Activated CD4-positive, CD25-positive, alpha-beta regulatory T cell treated with anti-CD3 and anti-CD28 coated beads, Interleukin-2, amount 50 U/mL, for 72 hours (primary cell): ENCODE results near the gene C3.
"Not testable (repeated sequence)": the region's sequence is repeated elsewhere in the genome, so short reads cannot be mapped to it uniquely, and the experiment has no call there.

Experiments used
- DNase-seq: peaks from one replicate; pipeline ENCODE4 v3.0.0; 2021

The C3 gene

DNA sequence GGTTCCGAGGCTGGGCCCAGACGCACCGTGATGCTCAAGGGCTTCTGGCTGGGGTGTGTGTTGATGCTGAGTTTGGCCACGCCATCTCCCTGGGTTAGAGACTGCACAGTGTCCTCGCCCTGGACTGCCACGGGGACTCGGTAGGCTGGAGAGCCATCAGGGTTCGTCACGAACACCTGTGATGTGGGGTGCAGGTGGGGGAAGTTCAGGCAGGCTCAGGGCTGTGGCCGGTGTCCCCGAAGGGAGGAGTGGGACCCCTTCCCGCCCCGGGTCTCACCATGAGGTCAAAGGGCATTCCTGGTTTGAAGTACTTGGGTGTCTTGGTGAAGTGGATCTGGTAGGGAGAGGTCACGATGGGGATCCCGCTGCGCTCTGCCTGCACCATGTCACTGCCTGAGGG is 8.2 kb downstream of the C3 start:
- no peak for DNase-seq

DNA sequence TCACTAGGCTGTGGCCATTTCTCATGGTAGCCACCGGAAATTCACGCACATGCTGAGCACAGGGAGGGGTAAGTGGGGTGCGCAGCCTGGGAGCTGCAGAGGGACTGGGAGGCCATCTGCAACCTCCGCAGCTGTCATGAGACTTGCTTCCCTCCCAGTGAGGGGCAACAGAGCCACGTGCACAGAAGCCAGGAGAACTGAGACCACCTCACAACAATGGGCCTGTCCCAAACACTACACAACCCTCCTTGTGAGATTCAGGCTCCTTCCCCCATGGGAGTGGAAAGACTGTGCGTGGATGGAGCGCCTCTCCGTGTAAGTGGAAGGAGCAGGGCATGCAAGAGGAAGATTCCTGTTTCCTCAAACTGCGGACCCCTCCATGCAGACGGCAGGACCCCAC is 8.8 kb downstream of the C3 start:
- DNase-seq: no peak

DNA sequence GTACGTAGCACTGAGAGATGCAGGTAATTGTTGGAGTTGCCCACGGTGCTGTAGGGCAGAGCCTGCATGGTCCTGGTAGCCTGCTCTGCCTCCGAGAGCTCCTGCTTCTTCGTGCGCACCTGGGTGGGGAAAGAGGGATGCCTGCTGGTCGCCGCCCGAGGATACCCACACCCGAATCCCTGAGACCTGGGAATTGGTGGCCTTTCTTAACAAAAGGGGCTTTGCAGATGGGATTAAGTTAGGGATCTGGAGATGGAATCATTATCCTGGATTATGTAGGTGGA is 9.4 kb downstream of the C3 start:
- DNase-seq: no peak

DNA sequence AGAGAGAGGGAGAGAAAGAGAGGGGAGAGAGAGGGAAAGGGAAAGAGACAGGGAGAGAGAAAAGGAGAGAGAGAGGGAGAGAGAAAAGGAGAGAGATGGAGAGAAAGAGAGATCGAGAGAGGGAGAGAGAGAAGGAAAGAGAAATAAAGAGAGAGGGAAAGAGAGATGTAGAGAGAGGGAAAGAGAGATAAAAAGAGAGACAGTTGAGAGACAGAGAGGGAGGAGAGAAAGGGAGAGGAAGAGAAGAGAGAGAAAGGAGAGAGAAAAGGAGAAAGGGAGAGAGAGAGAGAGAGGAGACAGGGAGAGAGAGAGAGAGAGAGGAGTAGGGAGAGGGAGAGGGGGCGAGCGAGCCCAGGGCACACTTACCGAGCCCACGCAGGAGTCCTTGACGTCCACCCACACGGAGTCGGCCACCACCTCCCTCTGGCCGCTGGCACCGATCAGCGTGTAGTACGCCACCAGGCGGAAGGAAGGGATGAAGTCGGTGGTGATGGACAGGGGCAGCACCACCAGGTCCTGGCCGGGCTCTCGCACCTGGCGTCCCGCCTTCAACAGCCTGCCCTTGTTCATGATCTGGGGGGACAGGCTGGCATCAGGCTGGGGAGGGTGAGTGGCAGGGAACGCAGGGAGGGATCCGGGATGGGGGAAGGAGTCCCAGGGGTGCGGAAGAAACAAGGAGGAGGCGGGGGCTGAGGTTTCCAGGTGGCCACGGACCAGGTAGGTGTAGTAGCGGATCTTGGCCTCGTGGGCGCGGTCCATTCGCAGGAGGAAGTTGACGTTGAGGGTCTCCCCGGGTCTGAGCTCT is 10.0 kb downstream of the C3 start:
- no peak for DNase-seq

DNA sequence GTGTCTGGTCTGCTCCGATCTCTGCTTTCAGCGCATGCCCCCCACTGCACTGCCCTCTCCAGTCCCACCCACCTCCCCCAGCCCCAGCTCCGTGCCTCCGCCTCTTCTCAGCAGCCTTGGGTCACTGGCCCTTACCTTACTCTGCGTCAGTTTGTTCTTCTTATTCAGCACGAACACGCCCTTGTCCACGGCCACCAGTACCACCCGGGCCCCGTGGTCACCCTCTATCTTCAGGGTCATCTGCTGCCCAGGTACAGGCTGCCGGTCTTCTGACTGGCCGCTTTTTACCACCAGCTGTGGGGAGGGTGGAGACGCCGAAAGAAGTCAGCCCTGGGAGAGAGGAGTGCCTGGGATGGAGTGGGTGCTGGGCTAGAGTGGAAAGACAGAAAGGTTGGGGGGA is 10.9 kb downstream of the C3 start:
- DNase-seq: no peak

DNA sequence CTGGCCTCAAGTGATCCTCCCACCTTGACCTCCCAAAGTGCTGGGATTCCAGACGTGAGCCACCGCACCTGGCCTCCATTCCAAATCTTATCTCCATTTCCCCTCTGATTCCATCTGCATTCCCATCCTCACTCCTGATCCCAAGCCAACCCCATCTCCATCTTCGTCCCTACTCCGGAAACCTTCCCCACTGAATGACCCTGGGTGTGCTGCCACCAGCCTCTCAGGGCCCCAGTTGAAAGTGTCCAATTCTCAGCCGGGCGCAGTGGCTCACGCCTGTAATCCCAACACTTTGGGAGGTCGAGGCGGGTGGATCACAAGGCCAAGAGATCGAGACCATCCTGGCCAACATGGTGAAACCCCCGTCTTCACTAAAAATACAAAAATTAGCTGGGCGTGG is 11.5 kb downstream of the C3 start:
- DNase-seq: not testable (repeated sequence)

DNA sequence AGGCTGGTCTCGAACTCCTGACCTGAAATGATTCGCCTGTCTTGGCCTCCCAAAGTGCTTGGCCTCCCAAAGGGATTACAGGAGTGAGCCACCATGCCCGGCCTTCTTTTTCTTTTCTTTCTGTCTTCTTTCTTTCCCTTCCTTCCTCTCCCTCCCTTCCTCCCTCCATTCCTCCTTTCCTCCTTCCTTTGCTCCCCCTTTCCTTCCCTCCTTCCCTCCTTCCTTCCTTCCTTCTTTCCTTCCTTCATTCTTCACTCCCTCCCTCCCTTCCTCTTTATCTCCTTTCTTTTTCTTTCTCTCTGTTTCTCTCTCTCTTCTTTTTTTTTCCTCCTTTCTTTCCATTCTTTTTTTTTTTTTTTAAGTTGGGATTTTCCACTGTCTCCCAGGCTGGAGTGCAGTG is 12.1 kb downstream of the C3 start:
- DNase-seq: no peak

DNA sequence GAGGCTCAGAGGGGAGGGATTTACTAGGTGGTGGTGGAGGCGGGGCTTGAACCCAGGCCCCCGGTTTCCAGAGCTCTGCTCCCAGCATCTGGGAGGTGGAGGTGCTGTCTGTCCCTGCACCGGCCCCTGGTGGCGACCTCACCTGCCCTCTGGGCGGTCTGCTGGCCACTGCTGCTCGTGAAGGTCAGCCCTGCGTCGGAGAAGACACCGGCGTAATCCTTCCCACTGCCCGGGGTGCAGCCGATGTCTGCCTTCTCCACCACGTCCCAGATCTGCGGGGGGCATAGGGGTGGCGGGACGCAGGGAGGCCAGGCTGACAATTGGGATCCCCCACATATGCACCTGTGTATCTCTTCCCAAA is 12.8 kb downstream of the C3 start:
- DNase-seq: no peak

DNA sequence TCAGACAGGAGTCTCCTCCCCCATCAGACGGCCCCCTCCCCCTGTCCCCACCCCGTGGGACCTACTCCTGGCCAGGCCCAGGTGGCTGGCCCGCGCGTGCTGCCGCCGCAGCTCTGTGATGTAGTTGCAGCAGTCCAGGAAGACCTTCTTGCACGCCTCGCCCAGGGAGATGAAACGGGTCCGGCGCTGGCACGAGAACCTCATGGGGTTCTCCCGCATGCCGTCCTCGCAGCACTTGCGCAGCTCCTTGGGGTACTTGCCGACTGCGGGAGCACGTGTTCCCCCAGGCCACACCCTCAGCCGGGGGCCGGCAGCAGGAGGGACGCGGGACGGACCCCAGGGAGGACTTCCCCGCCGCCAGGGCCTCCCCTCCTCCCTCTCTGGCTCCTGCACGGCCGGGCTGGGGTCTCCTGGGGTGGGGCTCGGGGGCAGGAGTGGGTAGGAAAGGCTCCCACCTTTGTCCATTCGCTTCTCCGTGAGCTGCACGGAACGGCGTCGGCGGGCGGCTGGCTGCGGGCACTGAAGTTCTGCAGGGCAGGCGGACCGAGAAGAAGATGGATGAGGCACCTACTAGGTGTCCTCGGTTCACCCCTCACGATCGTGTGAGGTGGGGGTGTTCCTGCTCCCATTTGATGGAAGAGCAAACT is 13.3 kb downstream of the C3 start:
- DNase-seq: no peak

DNA sequence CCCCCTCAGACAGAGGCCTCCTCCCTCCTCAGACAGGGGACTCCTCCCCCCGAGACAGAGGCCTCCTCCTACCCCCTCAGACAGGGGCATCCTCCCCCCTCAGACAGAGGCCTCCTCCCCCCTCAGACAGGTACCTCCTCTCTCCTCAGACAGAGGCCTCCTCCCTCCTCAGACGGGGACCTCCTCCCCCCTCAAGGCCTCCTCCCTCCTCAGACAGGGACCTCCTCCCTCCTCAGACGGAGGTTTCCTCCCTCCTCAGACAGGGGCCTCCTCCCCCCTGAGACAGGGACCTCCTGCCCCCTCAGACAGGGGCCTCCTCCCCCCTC is 13.9 kb downstream of the C3 start:
- no peak for DNase-seq

DNA sequence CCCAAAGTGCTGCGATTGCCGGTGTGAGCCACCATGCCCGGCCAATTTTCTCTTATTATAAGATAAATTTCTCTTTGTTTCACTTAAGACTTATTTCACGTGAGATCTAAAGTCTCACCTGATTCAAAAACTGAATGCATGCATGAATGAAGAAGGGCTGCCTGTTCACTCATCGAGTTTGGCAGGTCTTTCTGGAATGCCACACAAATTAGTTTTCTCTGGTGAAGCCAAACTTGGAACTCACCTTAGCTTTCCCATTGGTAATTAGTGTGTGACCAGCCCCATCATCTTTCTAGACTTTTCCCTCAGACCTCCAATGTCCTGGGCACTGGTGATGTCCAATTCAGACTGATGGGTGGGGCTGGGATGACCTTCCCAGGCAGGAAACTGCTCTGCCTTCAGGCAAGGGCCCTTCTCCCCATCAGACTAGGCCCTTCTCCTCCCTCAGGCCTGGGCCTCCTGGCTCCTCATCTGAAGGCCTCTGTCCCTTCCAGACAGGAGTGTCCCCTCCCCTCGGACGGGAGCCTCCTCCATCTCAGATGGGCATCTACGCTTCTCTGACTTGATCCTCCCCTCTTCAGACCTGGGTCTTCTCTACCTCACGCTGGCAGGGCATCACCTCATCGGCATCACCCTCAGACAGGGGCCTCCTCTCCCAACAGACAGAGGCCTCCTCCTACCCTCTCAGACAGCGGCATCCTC is 14.4 kb downstream of the C3 start:
- DNase-seq: no peak

DNA sequence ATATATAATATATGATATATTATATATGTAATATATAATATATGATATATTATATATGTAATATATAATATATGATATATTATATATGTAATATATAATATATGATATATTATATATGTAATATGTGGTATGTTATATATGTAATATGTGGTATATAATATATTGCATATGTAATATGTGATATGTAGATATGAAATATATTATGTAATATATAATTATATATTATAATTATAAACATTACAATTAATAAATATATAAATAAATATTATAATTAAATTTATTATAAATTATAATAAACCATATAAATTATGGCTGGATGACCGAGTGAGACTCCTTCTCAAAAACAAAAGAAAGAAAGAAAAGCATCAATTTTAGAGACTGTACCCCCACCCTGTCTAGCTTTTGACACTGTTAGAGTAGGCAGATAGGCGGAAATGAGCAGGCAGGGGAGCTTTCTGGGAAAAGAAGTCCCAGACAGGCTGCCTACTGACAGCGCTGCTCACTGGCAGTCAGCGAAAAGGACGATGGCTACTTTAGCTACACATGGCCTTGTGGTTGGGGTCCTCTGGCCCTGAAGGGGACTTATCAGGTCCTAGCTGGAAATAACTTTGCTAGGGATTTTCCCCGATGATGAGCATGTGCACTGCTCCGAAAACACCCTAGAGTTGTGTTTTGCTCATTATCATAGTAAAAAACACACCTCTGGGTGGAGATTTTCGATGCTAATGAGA is 19.7 kb downstream of the C3 start:
- DNase-seq: no peak

DNA sequence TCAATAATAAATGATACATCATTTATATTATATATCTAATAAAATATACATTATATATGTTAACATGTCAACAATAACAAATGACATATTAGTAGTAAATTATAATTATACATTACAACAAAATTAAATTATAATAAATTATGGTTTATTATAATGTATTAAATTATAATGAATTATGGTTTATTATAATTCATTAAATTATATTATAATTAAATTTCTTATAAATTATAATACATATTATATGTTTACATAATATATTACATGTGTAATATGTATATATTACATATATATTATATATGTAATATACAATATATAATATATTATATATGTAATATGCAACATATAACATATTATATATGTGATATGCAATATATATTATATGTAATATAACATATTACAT is 20.5 kb downstream of the C3 start:
- DNase-seq: no peak

DNA sequence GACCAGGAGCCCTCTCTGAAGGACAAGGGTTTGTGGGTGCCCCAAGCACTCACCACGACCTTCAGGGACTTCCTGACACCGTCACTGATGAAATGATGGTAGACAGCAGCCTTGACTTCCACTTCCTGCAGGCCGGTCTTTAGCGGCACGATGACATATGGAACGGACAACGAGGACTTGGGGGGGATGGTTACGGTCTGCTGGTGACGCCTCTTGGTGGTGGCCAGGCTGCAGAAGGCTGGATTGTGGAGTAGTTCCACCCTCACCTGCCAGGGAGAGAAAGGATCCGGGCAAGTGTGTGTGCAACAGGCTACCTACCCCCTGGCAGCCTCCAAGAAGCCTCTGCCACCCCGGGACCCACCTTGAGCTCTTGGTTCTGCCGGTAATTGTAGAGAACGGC is 23.2 kb downstream of the C3 start:
- no peak for DNase-seq

DNA sequence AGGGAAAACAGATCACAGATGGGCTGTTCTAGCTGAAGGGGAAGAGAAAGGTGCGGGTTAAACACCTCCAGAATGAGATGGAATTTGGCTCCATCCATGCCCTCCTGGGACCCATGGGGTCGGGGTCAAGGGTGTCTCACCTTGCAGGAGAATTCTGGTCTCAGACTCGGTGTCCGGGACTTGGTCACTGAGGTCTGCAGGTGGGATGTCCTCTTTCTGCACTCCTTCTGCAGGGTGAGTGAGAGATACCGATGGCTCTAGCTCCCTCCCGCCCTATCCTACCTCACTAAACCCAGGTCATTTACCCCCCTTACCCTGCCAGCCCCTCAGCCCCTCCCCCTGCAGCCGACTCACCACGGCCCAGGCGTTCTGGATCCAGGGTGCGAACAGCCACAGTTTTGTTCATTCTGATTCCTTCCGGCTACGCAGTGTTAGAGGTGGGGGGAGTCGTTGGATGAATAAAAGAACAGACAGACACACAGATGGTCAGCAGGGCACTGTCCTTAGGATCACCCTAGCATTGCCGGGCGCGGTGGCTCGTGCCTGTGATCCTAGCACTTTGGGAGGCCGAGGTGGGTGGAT is 24.1 kb downstream of the C3 start:
- DNase-seq: no peak

DNA sequence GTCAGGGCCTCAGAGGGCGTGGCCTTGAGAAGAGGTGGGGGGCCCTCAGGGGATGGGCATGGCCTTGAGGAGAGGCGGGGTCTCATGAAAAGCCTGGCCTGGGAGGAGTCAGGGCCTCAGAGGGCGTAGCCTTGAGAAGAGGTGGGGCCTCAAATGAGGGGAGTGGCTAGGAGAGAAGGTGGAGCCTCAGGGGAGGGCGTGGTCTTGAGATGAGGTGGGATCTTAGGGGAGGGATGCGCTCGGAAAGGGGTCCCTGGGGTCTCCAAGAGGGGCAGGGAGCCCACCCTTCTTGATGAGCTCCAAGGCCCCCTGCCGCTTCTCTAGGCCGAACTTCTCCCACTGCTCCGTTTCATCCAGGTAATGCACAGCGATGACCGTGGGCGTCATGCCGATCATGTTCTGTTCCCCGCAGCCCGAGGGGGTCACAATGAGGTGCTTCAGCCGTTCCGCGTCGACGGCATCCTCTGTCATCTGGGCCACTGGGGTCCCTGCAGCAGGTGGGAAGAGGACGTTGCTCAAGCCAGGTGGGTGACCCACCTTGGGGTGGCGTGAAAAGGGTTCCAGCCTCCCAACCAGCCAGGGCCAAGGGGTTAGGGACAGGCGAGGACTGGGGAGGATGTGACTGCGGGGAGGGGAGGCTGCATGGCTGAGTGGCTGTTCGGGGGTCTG is 26.2 kb downstream of the C3 start:
- DNase-seq: no peak

DNA sequence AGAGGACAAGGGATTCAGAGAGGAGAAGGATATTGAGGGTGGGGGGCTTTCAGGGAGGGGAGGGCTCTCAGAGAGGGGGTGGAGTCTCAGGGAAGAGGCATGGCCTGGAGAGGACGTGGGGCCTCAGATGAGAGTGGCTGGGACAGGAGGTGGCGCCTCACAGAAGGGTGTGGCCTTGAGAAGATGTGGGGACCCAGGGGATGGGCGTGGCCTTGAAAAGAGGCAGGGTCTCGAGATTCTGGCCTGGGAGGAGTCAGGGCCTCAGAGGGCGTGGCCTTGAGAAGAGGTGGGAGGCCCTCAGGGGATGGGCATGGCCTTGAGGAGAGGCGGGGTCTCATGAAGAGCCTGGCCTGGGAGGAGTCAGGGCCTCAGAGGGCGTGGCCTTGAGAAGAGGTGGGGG is 26.8 kb downstream of the C3 start:
- no peak for DNase-seq

DNA sequence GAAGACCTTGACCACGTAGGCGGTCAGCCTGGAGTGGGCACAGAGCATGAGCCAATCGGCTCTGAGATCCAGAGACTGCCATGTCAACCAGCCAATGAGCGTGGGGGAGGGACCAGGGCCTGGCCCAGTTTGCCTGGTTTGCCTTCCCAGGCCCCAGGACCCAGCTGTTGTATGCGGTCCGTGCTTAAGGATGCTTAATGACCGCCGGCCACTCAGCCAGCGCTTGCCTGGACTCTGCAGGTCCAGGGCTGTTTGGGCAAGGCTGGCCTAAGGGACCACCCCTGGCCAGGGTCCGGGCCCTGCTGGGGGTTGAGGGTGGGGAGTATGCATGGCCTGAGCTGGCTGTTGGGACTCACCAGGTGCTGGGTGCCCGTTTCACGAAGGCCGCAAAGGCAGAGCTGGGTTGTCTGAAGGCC is 27.4 kb downstream of the C3 start:
- no peak for DNase-seq

DNA sequence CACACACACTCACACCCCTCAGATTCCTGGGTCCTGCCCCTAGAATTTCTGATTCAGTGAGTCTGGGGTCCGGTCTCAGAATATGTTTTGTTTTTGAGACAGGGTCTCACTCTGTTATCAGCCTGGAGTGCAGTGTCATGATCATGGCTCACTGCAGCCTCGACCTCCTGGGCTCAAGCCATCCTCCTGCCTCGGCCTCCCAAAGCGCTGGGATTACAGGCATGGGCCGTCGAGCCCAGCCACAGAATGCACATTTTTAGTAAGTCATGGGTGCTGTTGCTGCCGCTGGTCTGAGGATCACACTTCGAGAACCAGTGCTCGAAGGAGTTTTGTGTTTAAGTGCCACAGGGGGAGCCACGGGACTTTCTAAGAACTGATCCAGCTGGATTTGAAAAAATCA is 28.4 kb downstream of the C3 start:
- no peak for DNase-seq

DNA sequence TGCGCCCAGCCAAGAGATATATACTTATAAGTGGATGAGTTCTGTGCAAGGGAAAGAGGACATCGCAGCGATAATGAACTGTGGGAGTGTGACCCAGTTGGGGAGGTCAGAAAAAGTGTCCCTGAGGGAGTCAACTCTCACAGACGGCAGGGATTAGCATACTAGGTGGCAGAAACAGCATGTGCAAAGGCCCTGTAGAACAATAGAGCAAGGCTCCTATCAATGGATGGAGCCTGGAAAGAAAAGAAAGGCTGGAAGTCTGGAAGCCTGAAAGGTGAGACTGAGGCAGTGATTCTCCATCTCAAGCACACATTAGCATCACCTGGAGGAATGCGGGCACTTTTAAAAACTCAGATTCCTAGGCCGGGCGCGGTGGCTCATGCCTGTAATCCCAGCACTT is 29.1 kb downstream of the C3 start:
- DNase-seq: no peak

DNA sequence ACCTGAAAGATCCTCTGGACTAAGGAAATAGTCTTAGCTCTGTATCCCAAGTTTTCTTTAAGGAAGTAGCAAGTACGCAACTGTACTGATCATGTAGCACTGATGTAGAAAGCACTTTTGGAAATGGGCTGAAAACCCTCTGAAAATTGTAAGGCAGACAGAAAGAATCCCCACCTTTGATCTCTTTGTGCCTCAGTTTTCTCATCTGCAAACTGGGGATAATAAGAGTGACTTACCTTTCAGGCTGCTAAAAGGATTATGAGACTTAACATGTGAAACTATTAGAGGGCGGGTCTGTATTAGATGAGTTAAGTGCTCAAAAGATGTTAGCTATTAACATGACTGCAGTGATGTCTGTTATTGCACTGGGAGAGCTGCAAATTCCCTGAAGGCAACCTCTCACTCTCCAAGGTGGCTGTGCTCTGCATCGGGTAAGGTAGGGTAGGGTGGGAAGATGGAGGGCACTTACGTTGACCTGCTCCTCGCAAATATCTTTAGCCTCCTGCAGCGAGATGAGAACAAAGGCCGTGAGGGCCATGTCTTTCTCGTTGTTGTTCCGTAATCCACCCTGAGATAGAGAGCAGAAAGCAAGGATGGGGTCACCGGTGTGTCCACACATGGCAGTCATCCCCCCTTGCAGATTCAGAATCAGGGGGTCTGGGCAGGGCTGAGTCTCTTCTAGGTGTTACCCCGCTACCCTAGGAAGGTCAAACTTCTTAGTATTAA is 30.1 kb downstream of the C3 start:
- DNase-seq: no peak

DNA sequence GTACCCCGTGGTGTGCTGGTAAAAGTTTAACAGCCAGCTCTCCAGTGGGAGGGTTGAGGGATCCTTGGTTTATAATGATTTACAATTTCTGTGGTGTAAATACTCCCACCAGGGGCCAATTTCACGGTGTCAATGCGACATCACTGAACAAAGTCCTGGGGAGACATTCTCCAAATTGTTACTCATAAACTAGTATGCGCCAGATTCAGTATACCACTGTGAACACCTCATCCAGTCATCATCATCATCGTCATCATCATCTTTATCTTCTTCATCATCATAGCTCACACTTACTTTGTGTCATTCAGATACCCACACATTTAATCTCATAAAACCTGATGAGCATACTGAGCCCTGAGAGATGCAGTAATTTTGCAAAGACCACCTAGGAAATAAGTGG is 33.3 kb downstream of the C3 start:
- no peak for DNase-seq

DNA sequence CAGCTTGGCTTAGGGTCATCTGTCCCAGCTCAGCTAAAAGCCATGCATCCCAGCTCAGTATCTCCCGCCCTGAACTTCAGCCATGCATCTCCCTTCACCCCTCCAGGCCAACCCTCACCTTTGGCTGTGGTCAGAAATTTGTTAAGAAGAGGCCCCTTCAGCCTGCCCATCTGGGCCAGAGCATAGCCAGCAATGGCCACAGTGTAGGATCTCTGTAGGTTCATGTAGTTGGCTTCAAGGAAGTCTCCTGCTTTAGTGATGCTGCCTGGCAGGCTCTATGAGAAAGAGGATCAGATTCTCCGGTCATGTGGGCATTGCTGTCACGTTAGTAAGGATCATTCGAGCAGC is 33.8 kb downstream of the C3 start:
- no peak for DNase-seq
